Measurements from ENCODE around the gene CEMIP. TPM values are rescaled to one million over a fixed set of nuclear protein-coding genes. Genes with fewer than 3 reads are reported as not detected.

CEMIP gene, protein sequence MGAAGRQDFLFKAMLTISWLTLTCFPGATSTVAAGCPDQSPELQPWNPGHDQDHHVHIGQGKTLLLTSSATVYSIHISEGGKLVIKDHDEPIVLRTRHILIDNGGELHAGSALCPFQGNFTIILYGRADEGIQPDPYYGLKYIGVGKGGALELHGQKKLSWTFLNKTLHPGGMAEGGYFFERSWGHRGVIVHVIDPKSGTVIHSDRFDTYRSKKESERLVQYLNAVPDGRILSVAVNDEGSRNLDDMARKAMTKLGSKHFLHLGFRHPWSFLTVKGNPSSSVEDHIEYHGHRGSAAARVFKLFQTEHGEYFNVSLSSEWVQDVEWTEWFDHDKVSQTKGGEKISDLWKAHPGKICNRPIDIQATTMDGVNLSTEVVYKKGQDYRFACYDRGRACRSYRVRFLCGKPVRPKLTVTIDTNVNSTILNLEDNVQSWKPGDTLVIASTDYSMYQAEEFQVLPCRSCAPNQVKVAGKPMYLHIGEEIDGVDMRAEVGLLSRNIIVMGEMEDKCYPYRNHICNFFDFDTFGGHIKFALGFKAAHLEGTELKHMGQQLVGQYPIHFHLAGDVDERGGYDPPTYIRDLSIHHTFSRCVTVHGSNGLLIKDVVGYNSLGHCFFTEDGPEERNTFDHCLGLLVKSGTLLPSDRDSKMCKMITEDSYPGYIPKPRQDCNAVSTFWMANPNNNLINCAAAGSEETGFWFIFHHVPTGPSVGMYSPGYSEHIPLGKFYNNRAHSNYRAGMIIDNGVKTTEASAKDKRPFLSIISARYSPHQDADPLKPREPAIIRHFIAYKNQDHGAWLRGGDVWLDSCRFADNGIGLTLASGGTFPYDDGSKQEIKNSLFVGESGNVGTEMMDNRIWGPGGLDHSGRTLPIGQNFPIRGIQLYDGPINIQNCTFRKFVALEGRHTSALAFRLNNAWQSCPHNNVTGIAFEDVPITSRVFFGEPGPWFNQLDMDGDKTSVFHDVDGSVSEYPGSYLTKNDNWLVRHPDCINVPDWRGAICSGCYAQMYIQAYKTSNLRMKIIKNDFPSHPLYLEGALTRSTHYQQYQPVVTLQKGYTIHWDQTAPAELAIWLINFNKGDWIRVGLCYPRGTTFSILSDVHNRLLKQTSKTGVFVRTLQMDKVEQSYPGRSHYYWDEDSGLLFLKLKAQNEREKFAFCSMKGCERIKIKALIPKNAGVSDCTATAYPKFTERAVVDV (N-terminal part only)
- total RNA-seq: 1 to 10 TPM; 3.4 to 9.7 (median 4.9) TPM

GRCh38 chr15:80778964-80779657, at the start of gene CEMIP:
CEMIP (plus strand) TSS chr15:80779370; CDS start chr15:80873880, 94,510 bp downstream.
- peak within 1 kb of the TSS; percentile 19 for H3K4me3 ChIP-seq (ENCODE audit: low read depth, poor library complexity, severe bottlenecking)
- peak; percentile 49 to 93 for DNase-seq (ENCODE audit: low spot score in 2 of 2)
- 1 to 2% methylated on average over 54 to 71 of the region's 75 CpGs for WGBS, 2 donors
- intact Hi-C loops (cut with DNase I; ENCODE audit: low total_unique reads): loop anchor here (2.0 to 10.0 kb wide), 3 partner anchors 154 to 322 kb away; no protein-coding TSS in a partner anchor
- TF ChIP-seq CTCF (IDR thresholded peaks at IDR 0.05): no peak
- no peak for TF ChIP-seq POLR2A (IDR thresholded peaks at IDR 0.05)

DNA sequence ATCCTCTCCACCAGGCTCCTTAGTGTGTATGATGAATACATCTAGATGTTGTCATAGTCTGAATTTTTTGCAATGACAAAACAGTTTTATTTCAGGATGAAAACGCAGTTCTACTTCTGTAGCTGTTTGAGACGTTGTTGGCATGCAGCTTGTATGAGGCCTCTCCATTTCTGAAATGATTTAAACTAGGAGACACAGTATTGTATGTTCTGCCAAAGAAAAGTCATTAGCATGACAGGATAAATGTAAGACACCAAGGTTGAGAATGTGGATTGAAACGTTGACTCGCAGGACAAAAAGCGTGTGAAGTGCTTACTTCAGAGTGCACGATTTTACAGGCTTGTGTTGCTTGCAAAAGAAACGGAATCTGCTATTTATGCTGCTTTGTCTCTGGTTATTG, 48.8 kb upstream of the CEMIP start:
- intact Hi-C loops (cut with DNase I; ENCODE audit: low total_unique reads): no loop called here
- DNase-seq (ENCODE audit: low spot score in 2 of 2): no peak
- H3K4me3 ChIP-seq (ENCODE audit: low read depth, poor library complexity, severe bottlenecking): no peak overlapping the region
- WGBS, 2 donors: 86 to 87% methylated on average over 7 of the region's 7 CpGs
- TF ChIP-seq POLR2A (IDR thresholded peaks at IDR 0.05): no peak
- TF ChIP-seq CTCF (IDR thresholded peaks at IDR 0.05): no peak

GRCh38 chr15:80730926-80731325, 48.2 kb upstream of the CEMIP start:
- intact Hi-C loops (cut with DNase I; ENCODE audit: low total_unique reads): no loop called here
- 64 to 65% methylated on average over 6 of the region's 6 CpGs for WGBS, 2 donors
- DNase-seq (ENCODE audit: low spot score in 2 of 2): no peak
- H3K4me3 ChIP-seq (ENCODE audit: low read depth, poor library complexity, severe bottlenecking): no peak overlapping the region
- TF ChIP-seq POLR2A (IDR thresholded peaks at IDR 0.05) (no peak), CTCF (IDR thresholded peaks at IDR 0.05) (no peak)

DNA sequence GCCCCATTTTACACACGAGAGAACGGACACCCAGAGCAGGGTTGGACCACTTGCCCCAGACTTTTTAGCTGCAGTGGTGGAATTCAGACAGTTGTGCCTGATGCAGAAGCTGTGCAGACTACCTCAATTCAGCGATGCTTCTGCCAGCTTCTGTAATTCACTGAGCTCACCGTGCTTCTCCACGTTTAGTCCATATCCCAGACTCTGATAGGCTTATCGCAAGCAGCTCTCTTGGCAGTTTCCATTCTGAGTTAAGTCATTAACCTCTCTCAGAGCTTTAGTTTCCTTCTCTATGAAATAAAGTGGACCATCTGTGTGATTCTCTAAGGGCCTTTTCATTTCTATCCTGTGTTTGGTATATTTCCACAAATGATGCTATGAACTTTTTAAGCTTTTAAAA, 47.0 kb upstream of the CEMIP start:
- DNase-seq (ENCODE audit: low spot score in 2 of 2): no peak
- intact Hi-C loops (cut with DNase I; ENCODE audit: low total_unique reads): no loop called here
- WGBS, 2 donors: 88 to 90% methylated on average over 6 of the region's 6 CpGs
- no peak overlapping the region for H3K4me3 ChIP-seq (ENCODE audit: low read depth, poor library complexity, severe bottlenecking)
- TF ChIP-seq CTCF (IDR thresholded peaks at IDR 0.05) (no peak), POLR2A (IDR thresholded peaks at IDR 0.05) (no peak)

- intact Hi-C loops (cut with DNase I; ENCODE audit: low total_unique reads): no loop called here
- no peak for DNase-seq (ENCODE audit: low spot score in 2 of 2)
- no peak overlapping the region for H3K4me3 ChIP-seq (ENCODE audit: low read depth, poor library complexity, severe bottlenecking)
- WGBS, 2 donors: 87 to 88% methylated on average over 5 of the region's 5 CpGs
- no peak for TF ChIP-seq POLR2A (IDR thresholded peaks at IDR 0.05)
These were observed 46.4 kb upstream of the CEMIP start for GRCh38 chr15:80732818-80733217.

Data from lower leg skin (tissue), 4 donors.